DND-41 (cell line): Measurements from ENCODE around the gene MBD6.

Source experiments
- CTCF ChIP-seq: IDR thresholded peaks from 2 replicates; pipeline ENCODE4 v1.5.1; 2012; ENCODE audit warnings: borderline replicate concordance, low read length, moderate library complexity, mild to moderate bottlenecking; ENCODE audit not compliant: poor library complexity, severe bottlenecking; ENCODE audit errors: extremely low read depth
- EZH2 ChIP-seq: IDR thresholded peaks from 3 replicates; pipeline ENCODE4 v1.6.1; 2012; ENCODE audit warnings: borderline replicate concordance, low read depth, mild to moderate bottlenecking, moderate library complexity, low read length, inconsistent platforms; ENCODE audit not compliant: severe bottlenecking

- TF ChIP-seq EZH2 (no peak), CTCF (no peak)
Measured at GRCh38 chr12:57473392-57473791, 49.2 kb upstream of the MBD6 start.
